Measurements from ENCODE around the gene DLG2.

Gene DLG2

GRCh38 chr11:84022695-84023094, 1604.4 kb downstream of the DLG2 start:
- no peak for DNase-seq (ENCODE audit: extremely low read depth, low read depth)
- TF ChIP-seq CTCF (IDR thresholded peaks at IDR 0.05; ENCODE audit: low read depth, low read length) = no peak

- DNase-seq (ENCODE audit: extremely low read depth, low read depth) = no peak
Measured at GRCh38 chr11:84022201-84022600, 1604.9 kb downstream of the DLG2 start.

GRCh38 chr11:84021291-84021690, 1605.9 kb downstream of the DLG2 start:
- DNase-seq (ENCODE audit: extremely low read depth, low read depth) = no peak
- no peak for TF ChIP-seq CTCF (IDR thresholded peaks at IDR 0.05; ENCODE audit: low read depth, low read length)

More at GRCh38 chr11:84022201-84022600, 1604.9 kb downstream of the DLG2 start:
- no peak for TF ChIP-seq CTCF (IDR thresholded peaks at IDR 0.05; ENCODE audit: low read depth, low read length)

- no peak for DNase-seq (ENCODE audit: extremely low read depth, low read depth)
- no peak for TF ChIP-seq CTCF (IDR thresholded peaks at IDR 0.05; ENCODE audit: low read depth, low read length)
Measured at GRCh38 chr11:84019571-84020194, 1607.5 kb downstream of the DLG2 start.

- DNase-seq (ENCODE audit: extremely low read depth, low read depth) = no peak
- no peak for TF ChIP-seq CTCF (IDR thresholded peaks at IDR 0.05; ENCODE audit: low read depth, low read length)
Measured at GRCh38 chr11:84014539-84014938, 1612.6 kb downstream of the DLG2 start.

GRCh38 chr11:84012171-84012826, 1614.8 kb downstream of the DLG2 start:
- no peak for DNase-seq (ENCODE audit: extremely low read depth, low read depth)
- no peak for TF ChIP-seq CTCF (IDR thresholded peaks at IDR 0.05; ENCODE audit: low read depth, low read length)

GRCh38 chr11:84003181-84003580, 1624.0 kb downstream of the DLG2 start:
- no peak for TF ChIP-seq CTCF (IDR thresholded peaks at IDR 0.05; ENCODE audit: low read depth, low read length)
- no peak for DNase-seq (ENCODE audit: extremely low read depth, low read depth)
